HG02970 (cell line): ENCODE measurements around the gene RNF208.

Experiments
- ATAC-seq: cut with Tn5 transposase; IDR thresholded peaks from one replicate; pipeline ENCODE4 v1.9.1; 2021; ENCODE audit warnings: mild to moderate bottlenecking, moderate library complexity, moderate number of reproducible peaks; ENCODE audit not compliant: unreplicated experiment, low FRiP score

The RNF208 gene

GRCh38 chr9:137178201-137178938 is 43.7 kb downstream of the RNF208 start:
- no peak for ATAC-seq

- ATAC-seq = no peak
These were observed 45.5 kb downstream of the RNF208 start for GRCh38 chr9:137176302-137177182.

GRCh38 chr9:137175345-137175961 is 46.6 kb downstream of the RNF208 start:
- no peak for ATAC-seq

- no peak for ATAC-seq
These were observed 47.2 kb downstream of the RNF208 start for GRCh38 chr9:137174722-137175293.

- no peak for ATAC-seq
These were observed 48.0 kb downstream of the RNF208 start for GRCh38 chr9:137173796-137174664.

GRCh38 chr9:137172901-137173795 is 48.9 kb downstream of the RNF208 start:
- no peak for ATAC-seq

- ATAC-seq = no peak
These were observed 50.7 kb downstream of the RNF208 start for GRCh38 chr9:137171149-137171900.

GRCh38 chr9:137170486-137171148 is 51.4 kb downstream of the RNF208 start:
- ATAC-seq = no peak
